Smooth muscle cell of bladder (primary cell): ENCODE results near the gene CIZ1. TPM values are rescaled to one million over a fixed set of nuclear protein-coding genes. Genes with fewer than 3 reads are reported as not detected.

ENCODE experiments used
- total RNA-seq: library from RNA; depleted of rRNA; stranded (reverse); fragments of >200 nt; gene quantifications from 2 replicates; pipeline ENCODE4 v1.2.3, GENCODE V29; 2014

The CIZ1 gene
- 12.8 and 18.8 TPM in 2 replicates for total RNA-seq

GRCh38 chr9:128191406-128192046 lies at the start of gene CIZ1:
CIZ1 (minus strand) TSS chr9:128191572; CDS start chr9:128190857, 715 bp downstream.

DNA sequence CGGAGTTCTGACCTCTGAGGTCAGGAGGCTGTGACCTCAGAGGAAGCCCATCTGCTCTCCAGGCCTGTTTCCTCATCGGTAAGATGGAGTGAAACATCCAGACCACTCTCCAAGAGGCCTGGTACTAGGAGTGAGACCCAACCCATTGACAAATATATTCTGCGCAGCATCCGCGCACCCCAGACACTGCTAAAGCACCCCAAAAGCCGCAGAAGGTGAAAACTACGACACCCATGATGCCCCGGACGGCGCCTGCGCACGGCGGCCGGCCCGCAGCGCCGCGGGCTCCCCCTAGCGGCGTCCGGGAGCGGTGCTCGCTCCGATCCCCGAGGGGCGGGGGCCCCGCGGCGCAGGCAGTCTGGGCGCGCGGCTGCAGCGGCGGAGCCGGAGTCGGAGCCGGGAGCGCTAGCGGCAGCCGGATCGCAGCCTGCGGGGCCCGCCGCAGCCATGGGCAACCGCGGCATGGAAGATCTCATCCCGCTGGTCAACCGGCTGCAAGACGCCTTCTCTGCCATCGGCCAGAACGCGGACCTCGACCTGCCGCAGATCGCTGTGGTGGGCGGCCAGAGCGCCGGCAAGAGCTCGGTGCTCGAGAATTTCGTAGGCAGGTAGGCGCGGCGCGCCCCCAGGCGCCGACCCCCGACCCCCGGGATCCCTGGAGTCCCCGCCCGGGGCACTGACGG lies 11.8 kb upstream of the CIZ1 start, which contains the start of gene DNM1:
DNM1 (plus strand) TSS at position 356 of the 683 bp plus-strand sequence; CDS start at position 448, 92 bp downstream.

GRCh38 chr9:128159784-128160602 lies 31.4 kb downstream of the CIZ1 start, which contains the start of gene BBLN:
BBLN (plus strand) TSS chr9:128160265; CDS start chr9:128160408, 143 bp downstream.

GRCh38 chr9:128149001-128149701 lies 42.2 kb downstream of the CIZ1 start, which contains the start of gene LCN2:
LCN2 (plus strand) TSS chr9:128149453; CDS start chr9:128149526, 73 bp downstream.

GRCh38 chr9:128127568-128127989 lies 63.8 kb downstream of the CIZ1 start, which contains the start of gene PTGES2:
PTGES2 (minus strand) TSS chr9:128127729; CDS start chr9:128127717, 12 bp downstream.

Other genes starting within 250 kb of the CIZ1 start
- gene EEIG1, start 210.6 kb downstream of the CIZ1 start, total RNA-seq = 8.5 and 22.0 TPM in 2 replicates
- 10.8 and 13.0 TPM in 2 replicates for gene NAIF1, start 124.3 kb downstream of the CIZ1 start, total RNA-seq
- 24.2 and 25.1 TPM in 2 replicates for gene SLC25A25, start 123.3 kb downstream of the CIZ1 start, total RNA-seq
- gene PTGES2, start 63.8 kb downstream of the CIZ1 start, total RNA-seq = 69.4 and 77.2 TPM in 2 replicates
- not detected in 2 replicates for gene LCN2, start 42.1 kb downstream of the CIZ1 start, total RNA-seq
- gene BBLN, start 31.3 kb downstream of the CIZ1 start, total RNA-seq = 26.0 and 27.9 TPM in 2 replicates
- gene DNM1, start 11.8 kb upstream of the CIZ1 start, total RNA-seq = 5.7 and 9.6 TPM in 2 replicates
- 136 and 138 TPM in 2 replicates for gene GOLGA2, start 84.4 kb upstream of the CIZ1 start, total RNA-seq
- gene SWI5, start 84.7 kb upstream of the CIZ1 start, total RNA-seq = 39.0 and 42.0 TPM in 2 replicates
- 17.5 and 18.0 TPM in 2 replicates for gene TRUB2, start 130.9 kb upstream of the CIZ1 start, total RNA-seq
- gene COQ4, start 131.3 kb upstream of the CIZ1 start, total RNA-seq = 16.2 and 17.2 TPM in 2 replicates
- gene SLC27A4, start 149.0 kb upstream of the CIZ1 start, total RNA-seq = 10.2 and 14.2 TPM in 2 replicates
- 30.3 and 32.9 TPM in 2 replicates for gene URM1, start 179.8 kb upstream of the CIZ1 start, total RNA-seq
- 71.5 and 120 TPM in 2 replicates for gene CERCAM, start 229.3 kb upstream of the CIZ1 start, total RNA-seq